Bronchial epithelial cell (primary cell): ENCODE results near the gene FAR1. TPM values are rescaled to one million over a fixed set of nuclear protein-coding genes. Genes with fewer than 3 reads are reported as not detected.

Experiments
- DNase-seq: peaks from one replicate; pipeline ENCODE4 v3.0.0-alpha.2; 2010; ENCODE audit warnings: low read depth
- FAIRE-seq: peaks from 2 replicates; lab custom pipeline; 2011; peaks lifted over from hg19 to GRCh38; lab: Jason Lieb, UNC
- H3K27me3 ChIP-seq: 2 replicates; pipeline ENCODE4 v1.5.1; 2011; ENCODE audit warnings: low read length; ENCODE audit not compliant: control insufficient read depth, insufficient read depth
- H3K36me3 ChIP-seq: 2 replicates; pipeline ENCODE4 v1.5.1; 2011; ENCODE audit warnings: low read length; ENCODE audit not compliant: control insufficient read depth, insufficient read depth
- H3K4me3 ChIP-seq: 2 replicates; pipeline ENCODE4 v1.5.1; 2011; ENCODE audit warnings: mild to moderate bottlenecking, low read depth, low read length, control low read depth
- total RNA-seq: library from RNA; depleted of rRNA; stranded (reverse); fragments of >200 nt; gene quantifications from 2 replicates; pipeline ENCODE4 v1.2.1, GENCODE V29; 2014
- TF ChIP-seq, protein P1 (sequence below): IDR thresholded peaks from 2 replicates; pipeline ENCODE4 v1.5.1; 2011; ENCODE audit warnings: mild to moderate bottlenecking, moderate library complexity, low read length, control low read depth, inconsistent platforms; ENCODE audit not compliant: insufficient read depth, severe bottlenecking

Gene FAR1
- total RNA-seq, 1 donor from 2014 or later = 78.7 TPM

DNA sequence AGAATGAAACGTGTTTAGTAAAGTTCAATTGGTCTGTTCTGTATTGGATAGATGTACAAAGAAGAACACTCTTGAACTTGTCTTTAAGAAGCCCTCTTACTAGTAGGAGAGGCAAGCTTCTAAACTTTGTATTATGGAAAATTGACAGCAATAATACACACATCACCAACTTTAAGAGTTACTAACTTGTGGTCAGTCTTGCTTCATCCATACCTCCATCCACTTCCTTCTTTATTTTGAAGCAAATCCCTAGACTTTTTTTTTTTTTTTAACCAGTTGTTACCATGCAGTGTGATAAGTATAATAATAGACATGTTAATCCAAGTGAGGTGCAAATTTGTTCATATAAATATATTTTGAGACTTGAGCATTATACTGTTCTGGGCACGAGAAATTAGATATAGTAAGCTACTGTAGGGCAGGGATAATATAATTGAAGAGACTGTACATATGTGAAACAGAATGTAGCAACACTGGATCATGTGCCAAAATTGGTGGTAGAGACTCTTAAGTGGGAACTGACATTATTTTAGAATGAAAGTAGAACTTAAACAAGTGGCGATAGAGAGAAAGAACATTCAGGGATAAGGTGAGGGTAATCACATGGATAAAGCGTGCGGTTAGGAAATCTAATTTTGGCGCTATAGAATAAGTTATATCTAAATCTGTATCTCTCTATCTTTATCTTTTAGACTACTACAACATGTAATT, 6.5 kb downstream of the FAR1 start:
- Histone ChIP-seq H3K27me3 (no peaks in the 10 kb centered on the region), H3K36me3 (no peaks in the 10 kb centered on the region), H3K4me3 (no peak overlapping the region)
- DNase-seq (no peak), FAIRE-seq (no peak)
- TF ChIP-seq, protein P1, sequence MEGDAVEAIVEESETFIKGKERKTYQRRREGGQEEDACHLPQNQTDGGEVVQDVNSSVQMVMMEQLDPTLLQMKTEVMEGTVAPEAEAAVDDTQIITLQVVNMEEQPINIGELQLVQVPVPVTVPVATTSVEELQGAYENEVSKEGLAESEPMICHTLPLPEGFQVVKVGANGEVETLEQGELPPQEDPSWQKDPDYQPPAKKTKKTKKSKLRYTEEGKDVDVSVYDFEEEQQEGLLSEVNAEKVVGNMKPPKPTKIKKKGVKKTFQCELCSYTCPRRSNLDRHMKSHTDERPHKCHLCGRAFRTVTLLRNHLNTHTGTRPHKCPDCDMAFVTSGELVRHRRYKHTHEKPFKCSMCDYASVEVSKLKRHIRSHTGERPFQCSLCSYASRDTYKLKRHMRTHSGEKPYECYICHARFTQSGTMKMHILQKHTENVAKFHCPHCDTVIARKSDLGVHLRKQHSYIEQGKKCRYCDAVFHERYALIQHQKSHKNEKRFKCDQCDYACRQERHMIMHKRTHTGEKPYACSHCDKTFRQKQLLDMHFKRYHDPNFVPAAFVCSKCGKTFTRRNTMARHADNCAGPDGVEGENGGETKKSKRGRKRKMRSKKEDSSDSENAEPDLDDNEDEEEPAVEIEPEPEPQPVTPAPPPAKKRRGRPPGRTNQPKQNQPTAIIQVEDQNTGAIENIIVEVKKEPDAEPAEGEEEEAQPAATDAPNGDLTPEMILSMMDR = no peak

DNA sequence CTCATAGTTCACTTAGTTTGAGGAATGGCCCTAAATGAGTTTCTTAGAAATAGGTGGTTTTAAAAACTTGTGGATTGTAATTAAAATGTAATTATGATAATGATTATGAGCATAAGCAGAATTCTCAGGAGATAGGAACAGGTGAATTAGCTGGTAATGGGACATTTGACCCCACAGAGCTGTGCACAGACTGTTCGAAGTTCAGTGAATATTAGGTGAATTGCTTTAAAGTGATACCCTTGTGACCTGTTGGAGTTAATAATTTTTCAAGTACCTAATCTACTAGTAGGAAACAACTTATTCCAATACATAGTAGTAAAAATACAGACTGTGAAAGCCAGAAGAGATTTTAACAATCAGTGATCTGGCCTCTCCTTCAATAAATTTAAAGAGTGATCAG, 8.1 kb downstream of the FAR1 start:
- no peaks in the 10 kb centered on the region for H3K27me3 ChIP-seq
- TF ChIP-seq, protein P1 = no peak
- H3K4me3 ChIP-seq = no peak overlapping the region
- DNase-seq (no peak), FAIRE-seq (no peak)
- no peaks in the 10 kb centered on the region for H3K36me3 ChIP-seq

GRCh38 chr11:13679768-13680167, 11.3 kb downstream of the FAR1 start:
- H3K4me3 ChIP-seq = no peak overlapping the region
- H3K27me3 ChIP-seq = no peaks in the 10 kb centered on the region
- no peaks in the 10 kb centered on the region for H3K36me3 ChIP-seq
- no peak for DNase-seq
- FAIRE-seq = no peak
- TF ChIP-seq, protein P1 = no peak

DNA sequence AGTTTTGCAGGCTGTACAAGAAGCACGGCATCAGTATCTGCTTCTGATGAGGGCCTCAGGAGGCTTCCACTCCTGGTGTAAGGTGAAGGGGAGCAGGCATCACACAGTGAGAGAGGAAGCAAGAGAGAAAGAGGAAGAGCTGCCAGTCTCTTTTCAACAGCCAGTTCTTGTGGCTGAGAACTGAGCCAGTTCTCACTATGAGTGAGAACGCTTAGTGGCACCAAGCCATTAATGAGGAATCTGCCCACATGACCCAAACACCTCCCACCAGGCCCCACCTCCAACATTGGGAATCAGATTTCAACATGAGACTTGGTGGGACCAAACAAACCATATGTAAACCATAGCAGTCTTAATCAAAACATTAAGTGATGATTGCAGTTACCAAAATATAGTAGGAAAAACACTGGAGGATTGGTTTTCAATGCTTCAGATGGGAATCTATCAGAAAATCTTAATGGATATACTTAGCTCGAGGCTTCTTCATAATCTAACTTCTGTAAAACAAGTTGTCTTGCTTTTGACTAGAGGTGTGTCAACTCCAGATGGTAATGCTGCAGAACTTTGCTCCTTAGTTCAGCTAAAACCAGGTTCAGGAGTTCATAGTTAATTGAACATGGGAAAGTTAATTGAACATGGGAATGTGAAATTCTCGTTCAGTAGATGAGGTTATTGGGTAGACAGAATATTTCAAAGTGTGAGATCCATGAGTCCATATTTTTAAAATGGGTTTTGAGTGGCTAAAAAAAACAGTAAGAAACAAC, 12.2 kb downstream of the FAR1 start:
- no peak overlapping the region for H3K4me3 ChIP-seq
- H3K36me3 ChIP-seq = no peaks in the 10 kb centered on the region
- no peaks in the 10 kb centered on the region for H3K27me3 ChIP-seq
- FAIRE-seq (no peak), DNase-seq (no peak)
- TF ChIP-seq, protein P1 = no peak

DNA sequence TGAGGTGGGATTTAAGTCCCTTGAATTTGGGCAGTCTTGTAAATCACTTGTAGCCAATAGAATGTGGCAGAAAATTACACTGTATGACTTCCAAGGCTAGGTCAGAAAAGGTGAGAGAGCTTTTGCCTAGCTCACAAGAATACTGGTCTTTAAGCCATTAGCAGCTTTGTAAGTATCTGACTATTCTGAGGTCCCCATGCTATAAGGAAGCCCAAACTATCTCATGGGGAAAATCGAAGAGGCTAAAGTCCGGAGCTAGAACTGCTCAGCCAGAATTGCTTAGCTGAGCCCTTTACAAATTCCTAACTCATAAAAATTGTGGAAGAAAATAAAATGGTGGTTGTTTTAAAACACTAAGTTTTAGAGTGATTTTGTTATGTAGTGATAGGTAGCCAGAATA, 13.0 kb downstream of the FAR1 start:
- TF ChIP-seq, protein P1 = no peak
- Histone ChIP-seq H3K27me3 (no peaks in the 10 kb centered on the region), H3K4me3 (no peak overlapping the region), H3K36me3 (no peaks in the 10 kb centered on the region)
- DNase-seq (no peak), FAIRE-seq (no peak)
